GM23338 (cell line): ENCODE measurements around the gene KCNQ1OT1. TPM values are rescaled to one million over a fixed set of nuclear protein-coding genes. Genes with fewer than 3 reads are reported as not detected.

Experiments used
- ATAC-seq: fragments of 200-7000 bp; cut with Tn5 transposase; 3 replicates; pipeline ENCODE4 v1.9.1; 2020
- DNase-seq: peaks from one replicate; pipeline ENCODE4 v3.0.0-alpha.2; 2015; ENCODE audit warnings: low spot score
- H2AFZ ChIP-seq: fragments of 200-600 bp; sonication (generic); 2 replicates; pipeline ENCODE4 v1.8.0; 2016; ENCODE audit warnings: antibody characterized with exemption, mild to moderate bottlenecking, moderate library complexity
- H3F3A ChIP-seq: fragments of 200-600 bp; sonication (generic); replicated peaks from 2 replicates; pipeline ENCODE4 v1.8.0; 2017; ENCODE audit warnings: antibody characterized with exemption, mixed run types, low read depth
- H3K27ac ChIP-seq: fragments of 200-600 bp; sonication (generic); 2 replicates; pipeline ENCODE4 v1.6.1; 2016; ENCODE audit warnings: low read depth
- H3K27me3 ChIP-seq: fragments of 200-600 bp; sonication (generic); 2 replicates; pipeline ENCODE4 v1.8.0; 2016; ENCODE audit warnings: mild to moderate bottlenecking, mixed run types, moderate library complexity; ENCODE audit not compliant: insufficient read depth
- H3K36me3 ChIP-seq: fragments of 200-600 bp; sonication (generic); 2 replicates; pipeline ENCODE4 v1.8.0; 2016; ENCODE audit warnings: mild to moderate bottlenecking; ENCODE audit not compliant: insufficient read depth
- H3K4me1 ChIP-seq: fragments of 200-600 bp; sonication (generic); 2 replicates; pipeline ENCODE4 v1.8.0; 2016; ENCODE audit warnings: mild to moderate bottlenecking, moderate library complexity; ENCODE audit not compliant: insufficient read depth
- H3K4me2 ChIP-seq: fragments of 200-600 bp; sonication (generic); 2 replicates; pipeline ENCODE4 v1.7.1; 2017; ENCODE audit warnings: mixed run types
- H3K4me3 ChIP-seq: fragments of 200-600 bp; sonication (generic); 2 replicates; pipeline ENCODE4 v1.6.1; 2016; ENCODE audit warnings: mixed run types
- H3K79me2 ChIP-seq: fragments of 200-600 bp; sonication (generic); replicated peaks from 2 replicates; pipeline ENCODE4 v1.8.0; 2017; ENCODE audit warnings: mild to moderate bottlenecking; ENCODE audit not compliant: insufficient read depth
- H3K9me2 ChIP-seq: fragments of 200-600 bp; sonication (generic); 2 replicates; pipeline ENCODE4 v1.8.0; 2017; ENCODE audit not compliant: insufficient read depth
- H4K20me1 ChIP-seq: fragments of 200-600 bp; sonication (generic); replicated peaks from 2 replicates; pipeline ENCODE4 v1.8.0; 2017; ENCODE audit warnings: mild to moderate bottlenecking; ENCODE audit not compliant: insufficient read depth
- H3K27ac Mint-ChIP-seq: 2 replicates; pipeline ENCODE4 v1.8.0; 2020; ENCODE audit warnings: inconsistent platforms, mild to moderate bottlenecking, moderate library complexity, mixed read lengths
- H3K27me3 Mint-ChIP-seq: 3 replicates; pipeline ENCODE4 v1.8.0; 2022; ENCODE audit warnings: low read depth, mild to moderate bottlenecking, moderate library complexity, mixed read lengths, inconsistent platforms; ENCODE audit not compliant: insufficient read depth, poor library complexity
- H3K36me3 Mint-ChIP-seq: 3 replicates; pipeline ENCODE4 v1.8.0; 2021; ENCODE audit warnings: low read depth, mild to moderate bottlenecking, inconsistent platforms, moderate library complexity, mixed read lengths
- H3K4me1 Mint-ChIP-seq: 3 replicates; pipeline ENCODE4 v1.8.0; 2020; ENCODE audit warnings: mild to moderate bottlenecking, inconsistent platforms, mixed read lengths
- H3K4me3 Mint-ChIP-seq: 3 replicates; pipeline ENCODE4 v1.8.0; 2021; ENCODE audit warnings: moderate library complexity, mild to moderate bottlenecking, inconsistent platforms, mixed read lengths
- H3K9me3 Mint-ChIP-seq: 3 replicates; pipeline ENCODE4 v1.8.0; 2020; ENCODE audit warnings: moderate library complexity, mild to moderate bottlenecking, inconsistent platforms, mixed read lengths
- CREB1 ChIP-seq: fragments of 250-450 bp; sonication (Bioruptor Pico); IDR thresholded peaks from 2 replicates; pipeline ENCODE4 v1.5.0; 2020; ENCODE audit warnings: low read depth, mild to moderate bottlenecking, moderate library complexity
- ETS1 ChIP-seq: IDR thresholded peaks from 2 replicates; pipeline ENCODE4 v1.6.1; 2016; ENCODE audit warnings: antibody characterized with exemption
- POLR2AphosphoS5 ChIP-seq: IDR thresholded peaks from 2 replicates; pipeline ENCODE4 v1.6.1; 2016; ENCODE audit warnings: antibody characterized with exemption, low read depth
- ZNF114 ChIP-seq: fragments of 250-450 bp; sonication (Bioruptor Pico); IDR thresholded peaks from 2 replicates; pipeline ENCODE4 v1.5.0; 2020; ENCODE audit warnings: mild to moderate bottlenecking, moderate library complexity
- ZNF331 ChIP-seq: fragments of 250-450 bp; sonication (Bioruptor Pico); IDR thresholded peaks from 2 replicates; pipeline ENCODE4 v1.5.0; 2020; ENCODE audit warnings: low read depth, mild to moderate bottlenecking, moderate library complexity
- polyA plus RNA-seq: library from polyadenylated mRNA; unstranded; fragments of >200 nt; fragmentation: Nextera tagmentation; extraction: Ambion mirVana; gene quantifications from 2 replicates; pipeline ENCODE4 v1.2.1, GENCODE V29; 2016
- total RNA-seq: library from RNA; depleted of rRNA; stranded (reverse); fragments of >200 nt; shearing (Covaris generic); gene quantifications from 2 replicates; pipeline ENCODE4 v1.2.3, GENCODE V29; 2014
- TF ChIP-seq, protein P1 (sequence below): fragments of 250-450 bp; sonication (Bioruptor Pico); IDR thresholded peaks from 2 replicates; pipeline ENCODE4 v1.5.0; 2020; ENCODE audit warnings: mild to moderate bottlenecking, moderate library complexity
- TF ChIP-seq, protein P2 (sequence below): IDR thresholded peaks from one replicate; pipeline ENCODE4 v1.6.1; 2018; ENCODE audit warnings: antibody characterized with exemption; ENCODE audit not compliant: unreplicated experiment

The KCNQ1OT1 gene
- total and polyA plus RNA-seq, 2 experiments from 2014 or later: 1.5 to 4.2 TPM

DNA sequence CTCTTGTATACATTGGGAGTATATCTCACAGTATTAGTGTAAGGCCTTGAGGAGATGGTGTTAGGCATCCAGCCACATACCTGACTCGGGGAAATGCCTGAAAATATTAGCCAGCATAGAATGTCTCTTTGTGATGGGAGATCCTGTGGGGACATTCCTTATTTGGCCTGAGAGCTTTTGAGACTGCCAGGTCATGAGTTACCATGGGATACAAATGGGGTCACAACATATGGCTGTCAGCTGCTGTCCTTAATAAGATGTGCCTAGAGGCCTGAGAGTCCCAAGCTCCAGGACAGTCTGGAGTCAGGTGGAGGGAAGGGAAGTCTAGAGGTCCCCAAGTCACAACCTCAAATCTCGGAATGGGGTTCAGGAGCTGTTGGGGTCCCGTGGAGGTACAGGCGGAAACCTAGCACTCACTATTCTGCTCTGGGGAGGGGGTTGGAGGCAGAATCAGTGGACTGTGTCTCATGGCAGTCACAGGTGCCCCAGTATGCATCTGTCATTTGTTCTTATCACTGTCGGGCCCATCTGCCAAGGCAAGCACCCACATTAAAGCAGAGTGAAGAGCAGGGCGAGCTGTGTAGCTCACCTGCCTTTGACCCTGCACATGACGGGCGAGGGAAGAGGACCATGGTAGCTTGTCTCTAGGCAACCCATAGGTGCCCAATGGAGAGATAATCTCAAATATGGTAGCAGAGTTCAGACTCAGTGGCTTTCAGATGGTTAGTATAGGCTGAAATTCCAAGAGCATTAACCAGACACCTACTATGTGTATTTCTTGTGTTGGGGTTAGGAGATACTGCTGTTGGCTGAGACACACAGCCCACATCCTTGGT lies 29.9 kb downstream of the KCNQ1OT1 start (continued):
- TF ChIP-seq, protein P1, sequence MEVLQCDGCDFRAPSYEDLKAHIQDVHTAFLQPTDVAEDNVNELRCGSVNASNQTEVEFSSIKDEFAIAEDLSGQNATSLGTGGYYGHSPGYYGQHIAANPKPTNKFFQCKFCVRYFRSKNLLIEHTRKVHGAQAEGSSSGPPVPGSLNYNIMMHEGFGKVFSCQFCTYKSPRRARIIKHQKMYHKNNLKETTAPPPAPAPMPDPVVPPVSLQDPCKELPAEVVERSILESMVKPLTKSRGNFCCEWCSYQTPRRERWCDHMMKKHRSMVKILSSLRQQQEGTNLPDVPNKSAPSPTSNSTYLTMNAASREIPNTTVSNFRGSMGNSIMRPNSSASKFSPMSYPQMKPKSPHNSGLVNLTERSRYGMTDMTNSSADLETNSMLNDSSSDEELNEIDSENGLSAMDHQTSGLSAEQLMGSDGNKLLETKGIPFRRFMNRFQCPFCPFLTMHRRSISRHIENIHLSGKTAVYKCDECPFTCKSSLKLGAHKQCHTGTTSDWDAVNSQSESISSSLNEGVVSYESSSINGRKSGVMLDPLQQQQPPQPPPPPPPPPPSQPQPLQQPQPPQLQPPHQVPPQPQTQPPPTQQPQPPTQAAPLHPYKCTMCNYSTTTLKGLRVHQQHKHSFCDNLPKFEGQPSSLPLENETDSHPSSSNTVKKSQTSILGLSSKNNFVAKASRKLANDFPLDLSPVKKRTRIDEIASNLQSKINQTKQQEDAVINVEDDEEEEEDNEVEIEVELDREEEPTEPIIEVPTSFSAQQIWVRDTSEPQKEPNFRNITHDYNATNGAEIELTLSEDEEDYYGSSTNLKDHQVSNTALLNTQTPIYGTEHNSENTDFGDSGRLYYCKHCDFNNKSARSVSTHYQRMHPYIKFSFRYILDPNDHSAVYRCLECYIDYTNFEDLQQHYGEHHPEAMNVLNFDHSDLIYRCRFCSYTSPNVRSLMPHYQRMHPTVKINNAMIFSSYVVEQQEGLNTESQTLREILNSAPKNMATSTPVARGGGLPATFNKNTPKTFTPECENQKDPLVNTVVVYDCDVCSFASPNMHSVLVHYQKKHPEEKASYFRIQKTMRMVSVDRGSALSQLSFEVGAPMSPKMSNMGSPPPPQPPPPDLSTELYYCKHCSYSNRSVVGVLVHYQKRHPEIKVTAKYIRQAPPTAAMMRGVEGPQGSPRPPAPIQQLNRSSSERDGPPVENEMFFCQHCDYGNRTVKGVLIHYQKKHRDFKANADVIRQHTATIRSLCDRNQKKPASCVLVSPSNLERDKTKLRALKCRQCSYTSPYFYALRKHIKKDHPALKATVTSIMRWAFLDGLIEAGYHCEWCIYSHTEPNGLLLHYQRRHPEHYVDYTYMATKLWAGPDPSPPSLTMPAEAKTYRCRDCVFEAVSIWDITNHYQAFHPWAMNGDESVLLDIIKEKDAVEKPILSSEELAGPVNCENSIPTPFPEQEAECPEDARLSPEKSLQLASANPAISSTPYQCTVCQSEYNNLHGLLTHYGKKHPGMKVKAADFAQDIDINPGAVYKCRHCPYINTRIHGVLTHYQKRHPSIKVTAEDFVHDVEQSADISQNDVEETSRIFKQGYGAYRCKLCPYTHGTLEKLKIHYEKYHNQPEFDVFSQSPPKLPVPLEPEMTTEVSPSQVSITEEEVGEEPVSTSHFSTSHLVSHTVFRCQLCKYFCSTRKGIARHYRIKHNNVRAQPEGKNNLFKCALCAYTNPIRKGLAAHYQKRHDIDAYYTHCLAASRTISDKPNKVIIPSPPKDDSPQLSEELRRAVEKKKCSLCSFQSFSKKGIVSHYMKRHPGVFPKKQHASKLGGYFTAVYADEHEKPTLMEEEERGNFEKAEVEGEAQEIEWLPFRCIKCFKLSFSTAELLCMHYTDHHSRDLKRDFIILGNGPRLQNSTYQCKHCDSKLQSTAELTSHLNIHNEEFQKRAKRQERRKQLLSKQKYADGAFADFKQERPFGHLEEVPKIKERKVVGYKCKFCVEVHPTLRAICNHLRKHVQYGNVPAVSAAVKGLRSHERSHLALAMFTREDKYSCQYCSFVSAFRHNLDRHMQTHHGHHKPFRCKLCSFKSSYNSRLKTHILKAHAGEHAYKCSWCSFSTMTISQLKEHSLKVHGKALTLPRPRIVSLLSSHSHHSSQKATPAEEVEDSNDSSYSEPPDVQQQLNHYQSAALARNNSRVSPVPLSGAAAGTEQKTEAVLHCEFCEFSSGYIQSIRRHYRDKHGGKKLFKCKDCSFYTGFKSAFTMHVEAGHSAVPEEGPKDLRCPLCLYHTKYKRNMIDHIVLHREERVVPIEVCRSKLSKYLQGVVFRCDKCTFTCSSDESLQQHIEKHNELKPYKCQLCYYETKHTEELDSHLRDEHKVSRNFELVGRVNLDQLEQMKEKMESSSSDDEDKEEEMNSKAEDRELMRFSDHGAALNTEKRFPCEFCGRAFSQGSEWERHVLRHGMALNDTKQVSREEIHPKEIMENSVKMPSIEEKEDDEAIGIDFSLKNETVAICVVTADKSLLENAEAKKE (CRISPR knock-in tag): no peak
- TF ChIP-seq ZNF331 (CRISPR knock-in tag) (no peak), POLR2AphosphoS5 (no peak), ZNF114 (CRISPR knock-in tag) (no peak), ETS1 (no peak)

- no peaks in the 10 kb centered on the region for H3F3A ChIP-seq
- Mint-ChIP-seq H3K4me3 (no peak overlapping the region), H3K36me3 (peaks cover 43% of the 10 kb centered on the region), H3K9me3 (peaks cover 9% of the 10 kb centered on the region; the same call in 2 of the 3 replicates), H3K4me1 (no peaks in the 10 kb centered on the region), H3K27ac (no peak overlapping the region), H3K27me3 (peaks cover 16% of the 10 kb centered on the region)
- H3K36me3 ChIP-seq: no peaks in the 10 kb centered on the region; the same call in 1 of the 2 replicates
- H3K27me3 ChIP-seq: no peaks in the 10 kb centered on the region
- H3K4me2 ChIP-seq: no peak overlapping the region
- H3K27ac ChIP-seq: no peak overlapping the region
- peaks cover 14% of the 10 kb centered on the region for H4K20me1 ChIP-seq
- ATAC-seq (no peak), DNase-seq (no peak)
- no peaks in the 10 kb centered on the region for H3K9me2 ChIP-seq
- H3K4me1 ChIP-seq: no peaks in the 10 kb centered on the region
- H3K79me2 ChIP-seq: no peaks in the 10 kb centered on the region
- H2AFZ ChIP-seq: no peak overlapping the region
- no peak overlapping the region for H3K4me3 ChIP-seq
- no peak for TF ChIP-seq POLR2AphosphoS5
- TF ChIP-seq, protein P2, sequence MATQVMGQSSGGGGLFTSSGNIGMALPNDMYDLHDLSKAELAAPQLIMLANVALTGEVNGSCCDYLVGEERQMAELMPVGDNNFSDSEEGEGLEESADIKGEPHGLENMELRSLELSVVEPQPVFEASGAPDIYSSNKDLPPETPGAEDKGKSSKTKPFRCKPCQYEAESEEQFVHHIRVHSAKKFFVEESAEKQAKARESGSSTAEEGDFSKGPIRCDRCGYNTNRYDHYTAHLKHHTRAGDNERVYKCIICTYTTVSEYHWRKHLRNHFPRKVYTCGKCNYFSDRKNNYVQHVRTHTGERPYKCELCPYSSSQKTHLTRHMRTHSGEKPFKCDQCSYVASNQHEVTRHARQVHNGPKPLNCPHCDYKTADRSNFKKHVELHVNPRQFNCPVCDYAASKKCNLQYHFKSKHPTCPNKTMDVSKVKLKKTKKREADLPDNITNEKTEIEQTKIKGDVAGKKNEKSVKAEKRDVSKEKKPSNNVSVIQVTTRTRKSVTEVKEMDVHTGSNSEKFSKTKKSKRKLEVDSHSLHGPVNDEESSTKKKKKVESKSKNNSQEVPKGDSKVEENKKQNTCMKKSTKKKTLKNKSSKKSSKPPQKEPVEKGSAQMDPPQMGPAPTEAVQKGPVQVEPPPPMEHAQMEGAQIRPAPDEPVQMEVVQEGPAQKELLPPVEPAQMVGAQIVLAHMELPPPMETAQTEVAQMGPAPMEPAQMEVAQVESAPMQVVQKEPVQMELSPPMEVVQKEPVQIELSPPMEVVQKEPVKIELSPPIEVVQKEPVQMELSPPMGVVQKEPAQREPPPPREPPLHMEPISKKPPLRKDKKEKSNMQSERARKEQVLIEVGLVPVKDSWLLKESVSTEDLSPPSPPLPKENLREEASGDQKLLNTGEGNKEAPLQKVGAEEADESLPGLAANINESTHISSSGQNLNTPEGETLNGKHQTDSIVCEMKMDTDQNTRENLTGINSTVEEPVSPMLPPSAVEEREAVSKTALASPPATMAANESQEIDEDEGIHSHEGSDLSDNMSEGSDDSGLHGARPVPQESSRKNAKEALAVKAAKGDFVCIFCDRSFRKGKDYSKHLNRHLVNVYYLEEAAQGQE: no peak
- TF ChIP-seq ZNF331 (CRISPR knock-in tag): no peak
- TF ChIP-seq CREB1: no peak
Measured at GRCh38 chr11:2668876-2669275, 30.9 kb downstream of the KCNQ1OT1 start.
